ENCODE measurements around the gene GPD2. TPM values are rescaled to one million over a fixed set of nuclear protein-coding genes. Genes with fewer than 3 reads are reported as not detected.

The GPD2 gene
- total and polyA plus RNA-seq, 10 of the 15 experiments (the other 5 are each of a cell fraction or from before 2014, with no cell fraction given), result 10.0 to 73.5 (median 43.4) TPM

GRCh38 chr2:156581280-156581679 lies 145.1 kb downstream of the GPD2 start:
- no peak for ATAC-seq
- no peaks in the 10 kb centered on the region for H3K36me3 ChIP-seq (ENCODE audit: control insufficient read depth in 2 of 2, insufficient read depth in 2 of 2, low read length in 1 of 2)
- 98% methylated on average over 2 of the region's 2 CpGs for WGBS (ENCODE audit: insufficient coverage, insufficient replicate concordance, low lambda C conversion rate, missing lambda C conversion rate)
- intact Hi-C loops (cut with micrococcal nuclease; ENCODE audit: unreplicated experiment), result no loop called here
- no peaks in the 10 kb centered on the region for H3K27me3 ChIP-seq (replicated peaks in 1 of 2; ENCODE audit: control insufficient read depth in 2 of 2, insufficient read depth in 2 of 2, low read length in 1 of 2)
- H2AFZ ChIP-seq (ENCODE audit: control insufficient read depth, low read depth, low read length), result no peak overlapping the region
- H4K20me1 ChIP-seq (ENCODE audit: control insufficient read depth, insufficient read depth), result no peaks in the 10 kb centered on the region
- no peak overlapping the region for H3K27ac ChIP-seq (ENCODE audit: control insufficient read depth, insufficient read depth)
- BruUV-seq (replicated peaks), result no TSS peak
- ChIA-PET SMC1A (ENCODE audit: uncharacterized antibody, unreplicated experiment) (interaction anchor here (0.9 to 6.0 kb wide), 15 partner anchors 8 to 612 kb away, joined by 3 to 28 read pairs (median 4); no protein-coding TSS in a partner anchor), RAD21 (ENCODE audit: unreplicated experiment) (interaction anchor here (0.6 to 11.4 kb wide), 4 partner anchors 143 to 247 kb away, joined by 3 to 205 read pairs (median 3); partner anchors contain the start of gene NR4A2), CTCF (interaction anchor here (1.0 to 11.3 kb wide), 6 partner anchors 8 to 251 kb away, joined by 3 to 154 read pairs (median 4); no protein-coding TSS in a partner anchor), POLR2A (no interaction called here)
- H3K9ac ChIP-seq (ENCODE audit: control insufficient read depth, insufficient read depth, low read length), result no peak overlapping the region
- H3K9me3 ChIP-seq (replicated peaks; ENCODE audit: control insufficient read depth, insufficient read depth, low read length), result no peaks in the 10 kb centered on the region
- in situ Hi-C loops (cut with MboI), result loop anchor here (25.0 kb wide), 2 partner anchors 244 to 1194 kb away; partner anchors contain the start of gene NR4A2
- TF ChIP-seq IKZF1 (conservative IDR thresholded peaks at IDR 0.05), result no peak
- TF ChIP-seq IRF5 (IDR thresholded peaks at IDR 0.05; ENCODE audit: borderline replicate concordance), result no peak
- no peak for TF ChIP-seq NR2F1 (conservative IDR thresholded peaks at IDR 0.05)
- TF ChIP-seq GABPA (IDR thresholded peaks at IDR 0.05; ENCODE audit: low read depth), result no peak
- TF ChIP-seq NKRF (conservative IDR thresholded peaks at IDR 0.05), result no peak
- no peak for TF ChIP-seq IKZF2 (IDR thresholded peaks at IDR 0.05)
- no peak for TF ChIP-seq RAD51 (IDR thresholded peaks at IDR 0.05)
- no peak for TF ChIP-seq SP1 (IDR thresholded peaks at IDR 0.05; ENCODE audit: low read depth, low read length)
- no peak for TF ChIP-seq SMAD1 (IDR thresholded peaks at IDR 0.05; ENCODE audit: low read depth, partially characterized antibody)
- no peak for TF ChIP-seq E2F8 (IDR thresholded peaks at IDR 0.05; ENCODE audit: low read depth, partially characterized antibody)
- TF ChIP-seq EED (IDR thresholded peaks at IDR 0.05; ENCODE audit: low read depth), result no peak
- H3K4me3 ChIP-seq, result no peak overlapping the region
- no peak overlapping the region for H3K4me2 ChIP-seq (ENCODE audit: control insufficient read depth, insufficient read depth)
- DNase-seq (ENCODE audit: low read depth, low spot score), result no peak
- no peak for FAIRE-seq
- H3K79me2 ChIP-seq (ENCODE audit: control insufficient read depth, insufficient read depth, low read length), result no peaks in the 10 kb centered on the region
- H3K4me1 ChIP-seq (ENCODE audit: control insufficient read depth, insufficient read depth, low read length), result no peaks in the 10 kb centered on the region; the same call in none of the 2 replicates

Data from GM12878 (cell line).